OCI-M2 (cell line): ENCODE measurements around the gene HSD11B2.
A peak's percentile ranks its signal among the peaks of the same experiment; 100 is the strongest.

Source experiments
- DNase-seq: peaks from one replicate; lab custom pipeline; 2025; ENCODE audit not compliant: unreplicated experiment; lab: John Stamatoyannopoulos, UW

HSD11B2 gene

GRCh38 chr16:67470359-67470758, 39.4 kb downstream of the HSD11B2 start:
- DNase-seq = no peak

GRCh38 chr16:67471758-67472384, 41.0 kb downstream of the HSD11B2 start:
- no peak for DNase-seq

GRCh38 chr16:67474551-67475455, 43.9 kb downstream of the HSD11B2 start:
- no peak for DNase-seq

DNA sequence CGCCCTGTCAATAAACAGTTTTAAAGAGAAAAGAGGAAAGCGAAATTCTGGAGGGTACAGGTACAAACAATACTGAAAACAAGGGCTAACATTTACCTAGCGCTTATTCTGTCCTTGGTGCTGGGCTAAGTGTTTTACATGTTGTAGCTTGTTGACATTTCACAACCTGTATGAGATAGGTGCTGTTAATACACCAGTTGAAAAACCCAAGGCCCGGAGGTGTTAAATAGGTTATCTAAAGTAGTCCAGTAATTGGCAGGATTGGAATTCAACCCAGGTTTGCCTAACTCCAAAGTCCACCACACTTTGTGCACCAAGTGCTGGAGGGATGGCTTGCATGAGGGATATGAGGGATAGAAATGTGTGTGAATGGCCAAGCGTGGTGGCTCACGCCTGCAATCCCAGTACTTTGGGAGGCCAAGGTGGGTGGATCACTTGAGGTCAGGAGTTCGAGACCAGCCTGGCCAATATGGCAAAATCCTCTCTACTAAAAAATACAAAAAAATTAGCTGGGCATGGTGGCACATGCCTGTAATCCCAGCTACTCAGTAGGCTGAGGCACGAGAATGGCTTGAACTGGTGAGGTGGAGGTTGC, 47.1 kb downstream of the HSD11B2 start:
- no peak for DNase-seq

DNA sequence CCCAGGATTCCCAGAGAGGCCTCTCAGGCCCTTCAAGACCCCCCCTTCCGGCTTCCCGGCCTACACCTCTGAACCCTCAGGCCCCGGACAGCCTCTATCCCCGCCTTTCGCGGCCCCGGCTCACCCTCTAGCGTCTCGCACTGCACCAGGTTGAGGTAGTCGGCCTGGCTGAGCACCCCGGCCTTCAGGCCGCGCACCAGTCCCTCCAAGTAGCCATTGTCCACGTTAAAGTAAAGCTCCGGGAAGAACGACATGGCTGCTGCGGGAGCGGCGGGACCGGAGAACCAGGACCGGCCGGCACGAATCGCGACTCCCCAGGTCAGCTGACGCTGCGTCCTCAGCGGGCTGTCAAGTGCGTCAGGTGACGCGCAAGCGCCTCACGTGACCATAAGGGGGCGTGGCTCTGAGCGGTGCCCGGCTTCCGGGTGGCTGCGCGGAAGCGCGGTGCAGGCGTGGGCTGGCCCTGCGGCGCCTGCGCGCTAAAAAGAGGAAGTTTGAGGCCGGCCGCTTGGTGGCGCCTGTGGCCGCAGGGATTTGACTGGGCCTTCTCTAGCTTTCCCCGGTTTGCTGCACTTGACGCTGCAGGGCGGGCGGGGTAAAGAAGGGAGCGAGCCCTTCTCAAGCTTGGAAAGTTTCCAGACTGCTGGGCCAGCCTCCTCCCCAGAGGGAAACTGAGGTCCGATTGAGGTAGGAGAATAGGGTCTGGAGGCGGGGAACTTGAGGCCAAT, 50.1 kb downstream of the HSD11B2 start, which contains the start of gene ATP6V0D1:
Gene ATP6V0D1 (minus strand): TSS at position 325 of the 728 bp plus-strand sequence. CDS start 71 bp downstream, at position 254.
- DNase-seq = peak; percentile 81

DNA sequence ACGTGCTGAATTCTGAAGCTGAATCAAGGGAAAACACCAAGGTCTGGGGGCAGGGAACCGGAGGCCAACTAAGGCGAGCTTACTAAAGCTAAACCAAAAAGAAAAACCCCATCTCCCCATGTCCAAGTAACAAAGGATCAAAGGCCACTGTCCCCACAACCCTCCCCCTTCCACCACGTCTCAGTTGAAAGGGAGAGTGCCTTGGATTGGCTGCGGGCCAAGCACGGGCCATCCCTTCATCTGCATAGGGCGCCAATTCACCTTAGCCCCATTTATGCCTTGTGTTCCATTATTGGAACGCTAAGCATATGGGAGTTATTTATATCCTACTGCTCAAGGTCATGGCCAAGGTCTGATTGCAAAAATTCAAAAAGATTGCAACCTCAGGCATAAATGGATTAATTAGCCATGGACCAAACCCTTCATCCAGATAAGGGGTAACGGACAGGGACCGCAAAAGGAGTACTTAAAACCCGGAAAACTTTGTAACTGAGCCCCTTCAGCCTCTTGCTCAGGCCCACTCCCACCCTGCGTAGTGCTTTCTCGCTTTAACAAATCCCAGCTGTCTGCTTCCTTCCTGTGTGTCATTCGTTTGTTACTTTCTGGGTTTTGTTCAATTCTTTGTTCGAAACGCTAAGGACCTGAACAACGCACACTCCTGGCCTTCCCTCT, 50.8 kb downstream of the HSD11B2 start:
- no peak for DNase-seq

DNA sequence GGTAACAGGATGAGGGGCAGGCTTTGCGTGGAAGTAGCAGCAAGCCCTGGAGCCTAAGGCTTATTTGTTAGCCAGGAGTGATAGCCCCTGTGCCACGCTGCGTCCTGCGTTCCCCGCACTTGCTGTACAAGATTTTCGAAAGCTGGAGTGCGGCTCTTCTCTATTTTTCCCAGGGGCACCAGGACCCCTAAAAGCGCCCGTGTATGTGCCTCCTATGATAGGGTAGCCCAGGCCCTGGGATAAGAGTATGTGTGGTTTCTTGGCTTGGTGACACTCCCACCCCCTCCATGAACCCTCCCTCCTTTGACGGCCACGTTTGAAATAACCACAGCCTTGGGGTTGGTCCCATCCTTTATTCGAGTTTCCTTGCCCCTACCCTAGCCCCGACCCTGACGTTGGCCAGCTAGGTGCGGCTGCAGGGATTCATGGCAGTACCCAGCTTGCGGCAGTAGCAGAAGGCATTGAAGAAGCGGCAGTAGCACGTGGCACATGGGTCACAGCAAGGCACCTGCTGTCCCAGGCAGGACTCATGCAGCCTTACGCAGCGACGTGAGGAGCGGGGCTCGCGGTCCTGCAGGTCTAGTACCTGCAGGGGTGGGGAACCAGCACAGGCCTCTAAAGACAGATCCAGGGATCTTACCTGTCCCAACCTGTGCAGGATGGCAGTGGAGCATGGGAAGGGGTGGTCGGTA, 51.5 kb downstream of the HSD11B2 start:
- DNase-seq = no peak

- DNase-seq = no peak
Observed at GRCh38 chr16:67483150-67483549, 52.2 kb downstream of the HSD11B2 start, which contains the start of gene AGRP. Gene AGRP, minus strand, starts transcription at chr16:67483547. Its CDS starts 149 bp downstream, at chr16:67483398.

DNA sequence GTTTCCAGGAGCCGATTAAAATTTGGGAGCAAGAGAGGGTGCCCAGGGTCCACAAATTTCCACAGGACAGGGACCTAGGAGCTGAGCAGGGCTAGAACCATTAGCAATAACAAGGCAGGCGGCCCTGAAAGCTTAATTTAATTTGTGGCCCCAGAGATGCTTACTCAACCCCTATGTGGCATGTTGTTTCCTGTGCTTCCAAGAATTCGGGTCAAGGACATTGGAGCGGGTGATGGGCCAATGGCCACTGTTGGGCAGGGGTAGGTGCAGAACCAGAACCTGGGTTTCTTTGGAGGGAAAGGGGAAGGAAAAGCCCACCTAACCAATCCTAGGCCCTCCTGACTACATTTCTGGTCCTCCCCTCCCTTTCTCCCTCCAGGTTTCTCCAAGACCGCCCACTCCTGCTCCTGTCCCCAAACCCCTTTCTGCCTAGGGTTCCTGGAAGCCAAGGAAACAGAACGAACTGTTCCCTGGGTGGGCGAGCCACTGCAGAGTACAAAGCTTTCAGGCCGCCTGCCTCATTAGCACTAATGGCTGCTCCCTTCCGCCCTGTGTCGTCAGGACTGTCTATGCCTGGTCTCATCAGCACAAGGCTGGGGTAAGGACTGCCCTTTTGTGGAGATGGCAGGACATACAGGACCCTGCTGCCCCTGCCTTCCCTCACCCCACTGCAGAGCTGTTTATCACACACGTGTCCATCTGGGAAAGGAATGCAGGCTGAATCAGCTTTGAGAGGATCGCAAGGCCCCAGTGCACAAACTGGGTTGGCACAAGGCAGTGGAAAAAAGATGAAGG, 53.0 kb downstream of the HSD11B2 start:
- no peak for DNase-seq

DNA sequence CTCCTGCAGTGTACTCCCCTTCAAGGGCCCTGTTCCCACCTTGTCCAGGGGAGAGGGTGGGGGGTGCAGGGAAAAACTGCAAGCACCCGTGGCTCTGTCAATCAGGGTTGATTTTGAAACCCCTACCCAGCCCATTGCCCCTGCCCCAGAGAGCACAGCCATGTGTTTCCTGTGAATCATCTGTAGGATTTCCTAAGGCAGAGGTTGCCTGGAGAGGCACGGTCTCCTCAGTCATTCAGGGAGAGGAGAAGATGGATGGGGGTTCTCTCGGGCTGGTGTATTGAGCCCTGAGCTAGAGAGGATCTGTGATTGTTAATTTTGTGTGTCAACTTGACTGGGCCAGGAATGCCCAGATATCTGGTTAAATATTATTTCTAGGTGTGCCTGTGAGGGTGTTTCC, 55.9 kb downstream of the HSD11B2 start:
- no peak for DNase-seq
